ENCODE measurements around the gene TRIM16. TPM values are rescaled to one million over a fixed set of nuclear protein-coding genes. Genes with fewer than 3 reads are reported as not detected.

The TRIM16 gene
- total and polyA plus RNA-seq, 2 of the 13 experiments (the other 11 are each of a cell fraction or from before 2014, with no cell fraction given) = 12.3 to 23.4 TPM

DNA sequence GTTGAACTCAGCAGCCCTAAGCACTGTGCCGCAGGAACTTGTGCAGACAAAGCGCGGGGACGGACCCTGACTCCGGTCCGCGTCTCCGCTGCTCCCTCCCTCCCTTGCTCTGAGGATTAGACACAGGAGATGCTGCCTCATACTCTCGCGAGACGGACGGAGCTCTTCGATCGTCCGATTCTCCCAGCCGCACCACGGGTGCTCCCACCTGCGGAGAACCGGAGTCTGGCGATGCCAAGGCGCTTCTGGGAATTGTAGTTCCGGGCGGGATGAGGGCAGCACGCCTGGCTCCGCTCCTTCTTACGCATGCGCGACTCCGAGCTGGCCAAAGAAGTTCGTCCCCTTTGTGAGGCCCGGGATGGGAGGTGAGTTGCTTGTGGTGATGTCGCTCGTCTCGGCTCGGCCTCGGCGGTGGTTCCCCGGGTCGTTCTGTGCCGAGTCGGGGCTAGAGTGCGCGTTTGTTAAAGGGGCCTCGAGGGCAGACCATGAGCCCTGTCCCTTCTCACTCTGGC is 15.4 kb upstream of the TRIM16 start, which contains the start of gene ZNF286A (continued):
- TF ChIP-seq POGZ (CRISPR knock-in tag; IDR thresholded peaks at IDR 0.05) = peak; percentile 82
- peak; percentile 51; the same call in 1 of the 2 replicates for TF ChIP-seq TAF1 (CRISPR knock-in tag; IDR thresholded peaks at IDR 0.05)
- TF ChIP-seq, protein P1, sequence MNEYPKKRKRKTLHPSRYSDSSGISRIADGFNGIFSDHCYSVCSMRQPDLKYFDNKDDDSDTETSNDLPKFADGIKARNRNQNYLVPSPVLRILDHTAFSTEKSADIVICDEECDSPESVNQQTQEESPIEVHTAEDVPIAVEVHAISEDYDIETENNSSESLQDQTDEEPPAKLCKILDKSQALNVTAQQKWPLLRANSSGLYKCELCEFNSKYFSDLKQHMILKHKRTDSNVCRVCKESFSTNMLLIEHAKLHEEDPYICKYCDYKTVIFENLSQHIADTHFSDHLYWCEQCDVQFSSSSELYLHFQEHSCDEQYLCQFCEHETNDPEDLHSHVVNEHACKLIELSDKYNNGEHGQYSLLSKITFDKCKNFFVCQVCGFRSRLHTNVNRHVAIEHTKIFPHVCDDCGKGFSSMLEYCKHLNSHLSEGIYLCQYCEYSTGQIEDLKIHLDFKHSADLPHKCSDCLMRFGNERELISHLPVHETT (CRISPR knock-in tag; conservative IDR thresholded peaks at IDR 0.05) = peak; percentile 68; the same call in 1 of the 2 replicates
- TF ChIP-seq SUZ12 (IDR thresholded peaks at IDR 0.05; ENCODE audit: low read depth, low read length) = peak; percentile 64
- TF ChIP-seq RXRB (CRISPR knock-in tag; IDR thresholded peaks at IDR 0.05; ENCODE audit: borderline replicate concordance) = peak; percentile 38; the same call in 1 of the 2 replicates
- TF ChIP-seq, protein P2, sequence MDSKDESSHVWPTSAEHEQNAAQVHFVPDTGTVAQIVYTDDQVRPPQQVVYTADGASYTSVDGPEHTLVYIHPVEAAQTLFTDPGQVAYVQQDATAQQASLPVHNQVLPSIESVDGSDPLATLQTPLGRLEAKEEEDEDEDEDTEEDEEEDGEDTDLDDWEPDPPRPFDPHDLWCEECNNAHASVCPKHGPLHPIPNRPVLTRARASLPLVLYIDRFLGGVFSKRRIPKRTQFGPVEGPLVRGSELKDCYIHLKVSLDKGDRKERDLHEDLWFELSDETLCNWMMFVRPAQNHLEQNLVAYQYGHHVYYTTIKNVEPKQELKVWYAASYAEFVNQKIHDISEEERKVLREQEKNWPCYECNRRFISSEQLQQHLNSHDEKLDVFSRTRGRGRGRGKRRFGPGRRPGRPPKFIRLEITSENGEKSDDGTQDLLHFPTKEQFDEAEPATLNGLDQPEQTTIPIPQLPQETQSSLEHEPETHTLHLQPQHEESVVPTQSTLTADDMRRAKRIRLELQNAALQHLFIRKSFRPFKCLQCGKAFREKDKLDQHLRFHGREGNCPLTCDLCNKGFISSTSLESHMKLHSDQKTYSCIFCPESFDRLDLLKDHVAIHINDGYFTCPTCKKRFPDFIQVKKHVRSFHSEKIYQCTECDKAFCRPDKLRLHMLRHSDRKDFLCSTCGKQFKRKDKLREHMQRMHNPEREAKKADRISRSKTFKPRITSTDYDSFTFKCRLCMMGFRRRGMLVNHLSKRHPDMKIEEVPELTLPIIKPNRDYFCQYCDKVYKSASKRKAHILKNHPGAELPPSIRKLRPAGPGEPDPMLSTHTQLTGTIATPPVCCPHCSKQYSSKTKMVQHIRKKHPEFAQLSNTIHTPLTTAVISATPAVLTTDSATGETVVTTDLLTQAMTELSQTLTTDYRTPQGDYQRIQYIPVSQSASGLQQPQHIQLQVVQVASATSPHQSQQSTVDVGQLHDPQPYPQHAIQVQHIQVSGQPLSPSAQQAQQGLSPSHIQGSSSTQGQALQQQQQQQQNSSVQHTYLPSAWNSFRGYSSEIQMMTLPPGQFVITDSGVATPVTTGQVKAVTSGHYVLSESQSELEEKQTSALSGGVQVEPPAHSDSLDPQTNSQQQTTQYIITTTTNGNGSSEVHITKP (CRISPR knock-in tag; IDR thresholded peaks at IDR 0.05; ENCODE audit: low read depth) = peak; percentile 86
- TF ChIP-seq KDM3A (CRISPR knock-in tag; IDR thresholded peaks at IDR 0.05; ENCODE audit: low read depth) = 0 out of 2 replicates have a peak, but pooled peaks have one; percentile 28
- TF ChIP-seq RBFOX2 (IDR thresholded peaks at IDR 0.05; ENCODE audit: low read depth, low read length) = peak; percentile 68; the same call in 1 of the 2 replicates
- TF ChIP-seq, protein P3, sequence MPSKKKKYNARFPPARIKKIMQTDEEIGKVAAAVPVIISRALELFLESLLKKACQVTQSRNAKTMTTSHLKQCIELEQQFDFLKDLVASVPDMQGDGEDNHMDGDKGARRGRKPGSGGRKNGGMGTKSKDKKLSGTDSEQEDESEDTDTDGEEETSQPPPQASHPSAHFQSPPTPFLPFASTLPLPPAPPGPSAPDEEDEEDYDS (CRISPR knock-in tag; IDR thresholded peaks at IDR 0.05) = peak; percentile 83
- 0 out of 2 replicates have a peak, but pooled peaks have one; percentile 13 for TF ChIP-seq HIVEP1 (CRISPR knock-in tag; IDR thresholded peaks at IDR 0.05)
- TF ChIP-seq, protein P4, sequence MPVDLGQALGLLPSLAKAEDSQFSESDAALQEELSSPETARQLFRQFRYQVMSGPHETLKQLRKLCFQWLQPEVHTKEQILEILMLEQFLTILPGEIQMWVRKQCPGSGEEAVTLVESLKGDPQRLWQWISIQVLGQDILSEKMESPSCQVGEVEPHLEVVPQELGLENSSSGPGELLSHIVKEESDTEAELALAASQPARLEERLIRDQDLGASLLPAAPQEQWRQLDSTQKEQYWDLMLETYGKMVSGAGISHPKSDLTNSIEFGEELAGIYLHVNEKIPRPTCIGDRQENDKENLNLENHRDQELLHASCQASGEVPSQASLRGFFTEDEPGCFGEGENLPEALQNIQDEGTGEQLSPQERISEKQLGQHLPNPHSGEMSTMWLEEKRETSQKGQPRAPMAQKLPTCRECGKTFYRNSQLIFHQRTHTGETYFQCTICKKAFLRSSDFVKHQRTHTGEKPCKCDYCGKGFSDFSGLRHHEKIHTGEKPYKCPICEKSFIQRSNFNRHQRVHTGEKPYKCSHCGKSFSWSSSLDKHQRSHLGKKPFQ (CRISPR knock-in tag; IDR thresholded peaks at IDR 0.05; ENCODE audit: insufficient replicate concordance) = peak; percentile 56
- peak; percentile 55; the same call in 1 of the 2 replicates for TF ChIP-seq KMT2B (CRISPR knock-in tag; IDR thresholded peaks at IDR 0.05)
- peak; percentile 68; the same call in 1 of the 2 replicates for TF ChIP-seq ARNT2 (CRISPR knock-in tag; IDR thresholded peaks at IDR 0.05; ENCODE audit: low read depth)
- TF ChIP-seq, protein P5, sequence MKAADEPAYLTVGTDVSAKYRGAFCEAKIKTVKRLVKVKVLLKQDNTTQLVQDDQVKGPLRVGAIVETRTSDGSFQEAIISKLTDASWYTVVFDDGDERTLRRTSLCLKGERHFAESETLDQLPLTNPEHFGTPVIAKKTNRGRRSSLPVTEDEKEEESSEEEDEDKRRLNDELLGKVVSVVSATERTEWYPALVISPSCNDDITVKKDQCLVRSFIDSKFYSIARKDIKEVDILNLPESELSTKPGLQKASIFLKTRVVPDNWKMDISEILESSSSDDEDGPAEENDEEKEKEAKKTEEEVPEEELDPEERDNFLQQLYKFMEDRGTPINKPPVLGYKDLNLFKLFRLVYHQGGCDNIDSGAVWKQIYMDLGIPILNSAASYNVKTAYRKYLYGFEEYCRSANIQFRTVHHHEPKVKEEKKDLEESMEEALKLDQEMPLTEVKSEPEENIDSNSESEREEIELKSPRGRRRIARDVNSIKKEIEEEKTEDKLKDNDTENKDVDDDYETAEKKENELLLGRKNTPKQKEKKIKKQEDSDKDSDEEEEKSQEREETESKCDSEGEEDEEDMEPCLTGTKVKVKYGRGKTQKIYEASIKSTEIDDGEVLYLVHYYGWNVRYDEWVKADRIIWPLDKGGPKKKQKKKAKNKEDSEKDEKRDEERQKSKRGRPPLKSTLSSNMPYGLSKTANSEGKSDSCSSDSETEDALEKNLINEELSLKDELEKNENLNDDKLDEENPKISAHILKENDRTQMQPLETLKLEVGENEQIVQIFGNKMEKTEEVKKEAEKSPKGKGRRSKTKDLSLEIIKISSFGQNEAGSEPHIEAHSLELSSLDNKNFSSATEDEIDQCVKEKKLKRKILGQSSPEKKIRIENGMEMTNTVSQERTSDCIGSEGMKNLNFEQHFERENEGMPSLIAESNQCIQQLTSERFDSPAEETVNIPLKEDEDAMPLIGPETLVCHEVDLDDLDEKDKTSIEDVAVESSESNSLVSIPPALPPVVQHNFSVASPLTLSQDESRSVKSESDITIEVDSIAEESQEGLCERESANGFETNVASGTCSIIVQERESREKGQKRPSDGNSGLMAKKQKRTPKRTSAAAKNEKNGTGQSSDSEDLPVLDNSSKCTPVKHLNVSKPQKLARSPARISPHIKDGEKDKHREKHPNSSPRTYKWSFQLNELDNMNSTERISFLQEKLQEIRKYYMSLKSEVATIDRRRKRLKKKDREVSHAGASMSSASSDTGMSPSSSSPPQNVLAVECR (CRISPR knock-in tag; IDR thresholded peaks at IDR 0.05; ENCODE audit: borderline replicate concordance) = peak; percentile 43; the same call in 1 of the 2 replicates
- TF ChIP-seq RXRA (CRISPR knock-in tag; IDR thresholded peaks at IDR 0.05) = peak; percentile 49; the same call in 1 of the 2 replicates
- peak; percentile 13; the same call in 1 of the 2 replicates for TF ChIP-seq KDM2A (CRISPR knock-in tag; IDR thresholded peaks at IDR 0.05; ENCODE audit: borderline replicate concordance, low read depth)
